ENCODE results near the gene UBE2G1.

GRCh38 chr17:4256952-4257351 lies 109.5 kb downstream of the UBE2G1 start:
- TF ChIP-seq CTCF (IDR thresholded peaks at IDR 0.05) (no peak), EZH2 (IDR thresholded peaks at IDR 0.05; ENCODE audit: borderline replicate concordance, insufficient read depth, low read depth, low read length, poor library complexity, severe bottlenecking) (no peak)
